ENCODE measurements around the gene DFFA. TPM values are rescaled to one million over a fixed set of nuclear protein-coding genes. Genes with fewer than 3 reads are reported as not detected.

DFFA gene
- total RNA-seq, 1 experiment from 2014 or later, result 80.2 TPM

DNA sequence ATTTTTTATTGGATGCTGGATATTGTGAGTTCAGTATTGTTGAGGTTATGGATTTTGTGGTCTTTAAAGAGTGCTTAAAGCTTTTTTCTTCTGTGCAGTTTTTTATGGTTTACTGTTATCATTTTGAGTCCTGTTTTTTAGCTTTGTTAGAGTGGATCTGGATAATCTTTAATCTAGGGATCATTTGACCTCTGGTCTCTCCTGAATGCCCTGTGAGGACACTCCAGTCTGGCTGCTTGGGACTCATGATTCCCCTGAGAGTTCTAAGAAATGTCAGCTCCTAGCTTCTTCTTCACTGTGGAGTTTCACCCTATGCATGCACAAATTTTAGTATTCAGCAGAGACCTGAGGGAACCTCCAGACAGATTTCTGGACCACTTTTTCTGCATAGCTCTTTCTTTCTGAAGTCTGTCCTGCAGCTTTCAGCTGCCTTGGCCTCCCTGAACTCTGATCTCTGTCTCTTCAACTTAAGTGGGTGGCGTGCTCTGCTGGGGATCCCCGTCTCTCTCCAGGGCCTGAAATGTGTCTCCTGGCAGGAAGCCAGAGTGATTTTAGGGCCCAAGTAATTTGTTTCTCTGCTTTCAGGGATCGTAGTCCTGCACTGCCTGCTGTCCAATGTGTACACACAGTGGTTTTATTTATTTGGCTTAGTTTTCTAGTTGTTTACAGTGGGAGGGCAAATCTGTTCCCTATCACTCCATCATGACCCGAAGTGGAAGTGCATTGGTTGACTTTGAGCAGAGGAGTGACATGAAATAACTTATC lies 17.1 kb upstream of the DFFA start:
- H3K27me3 ChIP-seq (replicated peaks; ENCODE audit: control insufficient read depth, insufficient read depth, low read length), result no peaks in the 10 kb centered on the region
- H3K4me1 ChIP-seq, result peaks cover 15% of the 10 kb centered on the region
- POLR2A ChIA-PET, result no interaction called here
- no peak overlapping the region for H3K4me3 Mint-ChIP-seq (ENCODE audit: unreplicated experiment)
- H3K36me3 Mint-ChIP-seq (ENCODE audit: insufficient read depth, unreplicated experiment), result peaks cover 18% of the 10 kb centered on the region
- BruUV-seq (replicated peaks), result no TSS peak
- H3K4me1 Mint-ChIP-seq (ENCODE audit: low read depth, unreplicated experiment), result peaks cover 13% of the 10 kb centered on the region
- H3K27ac Mint-ChIP-seq (ENCODE audit: unreplicated experiment), result peak overlapping the region; percentile 23
- H3K9me3 ChIP-seq, result no peaks in the 10 kb centered on the region
- no peak overlapping the region for H3K4me3 ChIP-seq (ENCODE audit: low read depth, low read length)
- intact Hi-C loops (cut with micrococcal nuclease; ENCODE audit: unreplicated experiment), result no loop called here
- no peak for DNase-seq
- no peaks in the 10 kb centered on the region for H3K36me3 ChIP-seq (ENCODE audit: control insufficient read depth, insufficient read depth, low read length)
- CTCF ChIA-PET, result interaction anchor here (0.6 kb wide), 2 partner anchors 11 to 17 kb away, joined by 4 read pairs; no protein-coding TSS in a partner anchor
- H3K27me3 Mint-ChIP-seq (ENCODE audit: insufficient read depth, unreplicated experiment), result no peaks in the 10 kb centered on the region
- no peaks in the 10 kb centered on the region for H3K9me3 Mint-ChIP-seq (ENCODE audit: unreplicated experiment)
- no peak for TF ChIP-seq CTCF (IDR thresholded peaks at IDR 0.05; ENCODE audit: insufficient read depth in 1 of 2, low read depth in 1 of 2, low read length in 1 of 2, severe bottlenecking in 1 of 2, unreplicated experiment in 1 of 2)

DNA sequence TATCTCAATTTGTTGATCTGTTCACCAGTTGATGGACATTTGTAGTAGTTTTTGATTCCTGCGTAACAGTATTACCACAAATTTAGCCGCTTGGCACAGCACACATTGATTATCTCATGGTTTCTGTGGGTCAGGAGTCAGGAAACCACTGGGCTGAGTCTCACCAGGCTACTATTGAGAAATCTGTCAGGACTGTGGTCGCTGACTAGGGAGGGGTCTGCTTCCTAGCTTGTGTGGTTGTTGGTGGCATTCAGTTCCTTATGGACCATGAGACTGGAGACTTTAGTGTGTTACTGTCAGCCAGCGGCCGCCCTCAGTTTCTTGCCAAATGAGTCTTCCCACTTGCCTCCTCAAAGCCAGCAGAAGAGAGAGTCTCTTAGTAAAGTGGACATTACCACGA lies 12.2 kb upstream of the DFFA start:
- H3K9me3 ChIP-seq, result no peaks in the 10 kb centered on the region
- peaks cover 29% of the 10 kb centered on the region for H3K36me3 Mint-ChIP-seq (ENCODE audit: insufficient read depth, unreplicated experiment)
- no peaks in the 10 kb centered on the region for H3K9me3 Mint-ChIP-seq (ENCODE audit: unreplicated experiment)
- intact Hi-C loops (cut with micrococcal nuclease; ENCODE audit: unreplicated experiment), result no loop called here
- peaks cover 8% of the 10 kb centered on the region for H3K4me1 ChIP-seq
- ChIA-PET CTCF (no interaction called here), POLR2A (no interaction called here)
- H3K27me3 Mint-ChIP-seq (ENCODE audit: insufficient read depth, unreplicated experiment), result no peaks in the 10 kb centered on the region
- H3K4me3 ChIP-seq (ENCODE audit: low read depth, low read length), result no peak overlapping the region
- H3K27ac Mint-ChIP-seq (ENCODE audit: unreplicated experiment), result no peak overlapping the region
- DNase-seq, result no peak
- no peaks in the 10 kb centered on the region for H3K27me3 ChIP-seq (replicated peaks; ENCODE audit: control insufficient read depth, insufficient read depth, low read length)
- peaks cover 9% of the 10 kb centered on the region for H3K4me1 Mint-ChIP-seq (ENCODE audit: low read depth, unreplicated experiment)
- H3K36me3 ChIP-seq (ENCODE audit: control insufficient read depth, insufficient read depth, low read length), result no peaks in the 10 kb centered on the region
- no peak overlapping the region for H3K4me3 Mint-ChIP-seq (ENCODE audit: unreplicated experiment)
- no TSS peak for BruUV-seq (replicated peaks)
- TF ChIP-seq CTCF (IDR thresholded peaks at IDR 0.05; ENCODE audit: insufficient read depth in 1 of 2, low read depth in 1 of 2, low read length in 1 of 2, severe bottlenecking in 1 of 2, unreplicated experiment in 1 of 2), result no peak

DNA sequence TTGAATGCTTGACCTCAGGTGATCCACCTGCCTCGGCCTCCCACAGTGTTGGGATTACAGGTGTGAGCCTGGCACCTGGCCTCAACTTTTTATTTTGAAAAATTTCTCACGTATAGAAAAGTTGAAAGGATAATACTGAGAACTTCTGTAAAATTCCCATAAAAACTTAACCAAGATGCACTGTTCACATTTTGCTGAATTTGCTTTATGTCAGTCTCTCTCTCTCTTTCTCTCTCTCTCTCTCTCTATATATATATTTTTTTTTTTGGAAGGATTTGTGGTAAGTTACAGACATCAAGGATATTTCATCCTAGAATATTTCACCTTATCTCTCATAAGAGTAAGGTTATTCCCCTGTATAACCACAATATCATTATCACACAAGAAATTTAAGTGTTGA lies 8.3 kb upstream of the DFFA start:
- no peak overlapping the region for H3K27ac Mint-ChIP-seq (ENCODE audit: unreplicated experiment)
- TF ChIP-seq CTCF (IDR thresholded peaks at IDR 0.05; ENCODE audit: insufficient read depth in 1 of 2, low read depth in 1 of 2, low read length in 1 of 2, severe bottlenecking in 1 of 2, unreplicated experiment in 1 of 2), result no peak
- CTCF ChIA-PET, result interaction anchor here (0.6 kb wide), 1 partner anchor 47 kb away, joined by 3 read pairs; no protein-coding TSS in a partner anchor
- H3K4me1 ChIP-seq, result no peaks in the 10 kb centered on the region
- no peak overlapping the region for H3K4me3 ChIP-seq (ENCODE audit: low read depth, low read length)
- BruUV-seq (replicated peaks), result no TSS peak
- no peaks in the 10 kb centered on the region for H3K27me3 Mint-ChIP-seq (ENCODE audit: insufficient read depth, unreplicated experiment)
- H3K9me3 Mint-ChIP-seq (ENCODE audit: unreplicated experiment), result no peaks in the 10 kb centered on the region
- no peaks in the 10 kb centered on the region for H3K36me3 ChIP-seq (ENCODE audit: control insufficient read depth, insufficient read depth, low read length)
- H3K4me3 Mint-ChIP-seq (ENCODE audit: unreplicated experiment), result no peak overlapping the region
- H3K4me1 Mint-ChIP-seq (ENCODE audit: low read depth, unreplicated experiment), result peaks cover 13% of the 10 kb centered on the region
- H3K9me3 ChIP-seq, result no peaks in the 10 kb centered on the region
- POLR2A ChIA-PET, result no interaction called here
- no peaks in the 10 kb centered on the region for H3K27me3 ChIP-seq (replicated peaks; ENCODE audit: control insufficient read depth, insufficient read depth, low read length)
- peaks cover 18% of the 10 kb centered on the region for H3K36me3 Mint-ChIP-seq (ENCODE audit: insufficient read depth, unreplicated experiment)
- no peak for DNase-seq
- intact Hi-C loops (cut with micrococcal nuclease; ENCODE audit: unreplicated experiment), result no loop called here

Data from Caco-2 (cell line).